Keratinocyte (primary cell): ENCODE data around the gene TBRG4.

Experiments
- EZH2 ChIP-seq: IDR thresholded peaks from one replicate; pipeline ENCODE4 v1.6.1; 2012; ENCODE audit warnings: inconsistent platforms, mild to moderate bottlenecking, low read length, moderate library complexity
- TF ChIP-seq, protein P1 (sequence below), 3 experiments: IDR thresholded peaks in 1 of 3; conservative IDR thresholded peaks in 1 of 3; optimal IDR thresholded peaks in 1 of 3; 2 replicates in 2 of 3; 3 replicates in 1 of 3; pipeline versions ENCODE3 to v1.5.1; 2011; ENCODE audit warnings: low read length in 3 of 3, mild to moderate bottlenecking in 3 of 3, moderate library complexity in 2 of 3, control low read depth in 1 of 3, inconsistent platforms in 1 of 3; ENCODE audit not compliant: insufficient read depth in 2 of 3; ENCODE audit errors: extremely low read depth in 1 of 3

GRCh38 chr7:45104844-45105587, 6.5 kb downstream of the TBRG4 start:
- TF ChIP-seq, protein P1, sequence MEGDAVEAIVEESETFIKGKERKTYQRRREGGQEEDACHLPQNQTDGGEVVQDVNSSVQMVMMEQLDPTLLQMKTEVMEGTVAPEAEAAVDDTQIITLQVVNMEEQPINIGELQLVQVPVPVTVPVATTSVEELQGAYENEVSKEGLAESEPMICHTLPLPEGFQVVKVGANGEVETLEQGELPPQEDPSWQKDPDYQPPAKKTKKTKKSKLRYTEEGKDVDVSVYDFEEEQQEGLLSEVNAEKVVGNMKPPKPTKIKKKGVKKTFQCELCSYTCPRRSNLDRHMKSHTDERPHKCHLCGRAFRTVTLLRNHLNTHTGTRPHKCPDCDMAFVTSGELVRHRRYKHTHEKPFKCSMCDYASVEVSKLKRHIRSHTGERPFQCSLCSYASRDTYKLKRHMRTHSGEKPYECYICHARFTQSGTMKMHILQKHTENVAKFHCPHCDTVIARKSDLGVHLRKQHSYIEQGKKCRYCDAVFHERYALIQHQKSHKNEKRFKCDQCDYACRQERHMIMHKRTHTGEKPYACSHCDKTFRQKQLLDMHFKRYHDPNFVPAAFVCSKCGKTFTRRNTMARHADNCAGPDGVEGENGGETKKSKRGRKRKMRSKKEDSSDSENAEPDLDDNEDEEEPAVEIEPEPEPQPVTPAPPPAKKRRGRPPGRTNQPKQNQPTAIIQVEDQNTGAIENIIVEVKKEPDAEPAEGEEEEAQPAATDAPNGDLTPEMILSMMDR (optimal IDR thresholded peaks at IDR 0.05 in 1 of 3, IDR thresholded peaks at IDR 0.05 in 1 of 3, conservative IDR thresholded peaks at IDR 0.05 in 1 of 3; ENCODE audit: extremely low read depth in 1 of 3, insufficient read depth in 2 of 3, low read length in 3 of 3), result no peak
- TF ChIP-seq EZH2, result no peak
